ENCODE measurements around the gene PLA2G1B.
"Not testable (repeated sequence)": the region's sequence is repeated elsewhere in the genome, so short reads cannot be mapped to it uniquely, and the experiment has no call there.

PLA2G1B gene

DNA sequence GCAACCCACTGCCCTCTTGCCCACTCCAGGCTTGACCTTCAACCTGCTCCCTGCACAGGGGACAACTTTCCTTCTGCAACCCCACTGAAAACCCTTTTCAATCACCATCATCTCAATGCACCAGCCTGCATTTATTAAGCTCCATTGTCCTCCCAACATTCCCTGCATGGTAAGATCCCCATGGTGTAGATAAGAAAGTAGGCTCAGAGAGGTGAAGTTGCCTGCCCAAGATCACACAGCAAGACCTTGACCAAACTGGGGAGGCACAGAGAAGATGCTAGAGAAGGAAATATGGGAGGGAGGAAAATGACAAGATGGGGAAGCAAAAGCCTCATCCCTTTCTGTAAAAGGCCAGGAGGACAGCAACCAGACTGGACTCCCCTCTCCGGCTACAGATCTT, 31.5 kb upstream of the PLA2G1B start:
- no peak for DNase-seq (ENCODE audit: low read depth in 4 of 4, low spot score in 1 of 4)

GRCh38 chr12:120358412-120359100, 31.0 kb upstream of the PLA2G1B start:
- no peak for DNase-seq (ENCODE audit: low read depth in 4 of 4, low spot score in 1 of 4)

- DNase-seq (ENCODE audit: low read depth in 4 of 4, low spot score in 1 of 4), result no peak
These were observed 29.5 kb upstream of the PLA2G1B start for GRCh38 chr12:120357104-120357503.

- DNase-seq (ENCODE audit: low read depth in 4 of 4, low spot score in 1 of 4), result peak; percentile 50 to 66 (median 58)
These were observed 29.0 kb upstream of the PLA2G1B start for GRCh38 chr12:120356567-120357030.

GRCh38 chr12:120353556-120354317, 26.2 kb upstream of the PLA2G1B start:
- DNase-seq (ENCODE audit: low read depth in 4 of 4, low spot score in 1 of 4), result no peak

DNA sequence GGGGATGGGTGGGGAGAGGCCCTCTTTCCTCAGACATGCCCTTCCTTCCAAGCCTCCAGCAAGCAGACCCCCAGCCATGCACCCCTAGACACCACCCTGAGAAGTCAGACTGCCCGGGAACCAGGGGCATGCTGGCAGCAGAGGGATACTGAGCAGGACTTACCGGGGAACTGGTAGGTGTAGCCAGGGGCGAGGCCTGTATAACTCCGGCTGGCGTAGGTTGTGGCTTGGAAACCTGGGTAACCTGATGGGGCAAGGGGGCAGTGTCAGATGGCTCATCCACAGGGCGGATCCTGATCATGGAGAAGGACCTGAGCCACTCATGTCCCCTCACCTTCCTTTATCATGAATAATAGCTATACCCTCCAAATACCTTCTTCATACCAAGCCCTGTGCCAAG, 25.6 kb upstream of the PLA2G1B start:
- DNase-seq (ENCODE audit: low read depth in 4 of 4, low spot score in 1 of 4), result no peak

DNA sequence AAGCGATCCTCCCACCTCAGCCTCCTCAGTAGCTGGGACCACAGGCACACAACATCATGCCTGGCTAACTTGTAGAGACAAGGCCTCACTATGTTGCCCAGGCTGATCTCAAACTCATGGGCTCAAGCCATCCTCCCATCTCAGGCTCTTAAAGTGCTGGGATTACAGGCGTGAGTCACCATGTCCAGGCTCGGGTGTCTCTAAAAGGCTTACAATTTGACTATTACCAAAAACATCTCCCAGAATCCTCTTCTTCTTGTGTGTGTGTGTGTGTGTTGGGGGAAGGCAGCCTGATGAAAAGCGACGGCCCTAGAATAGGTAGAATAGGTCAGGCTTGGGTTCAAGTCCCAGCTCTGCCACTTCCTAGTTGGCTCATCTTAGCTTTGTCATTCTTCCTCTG, 24.5 kb upstream of the PLA2G1B start:
- DNase-seq (ENCODE audit: low read depth in 4 of 4, low spot score in 1 of 4), result no peak

- no peak for DNase-seq (ENCODE audit: low read depth in 4 of 4, low spot score in 1 of 4)
These were observed 23.2 kb upstream of the PLA2G1B start for GRCh38 chr12:120350576-120351350.

DNA sequence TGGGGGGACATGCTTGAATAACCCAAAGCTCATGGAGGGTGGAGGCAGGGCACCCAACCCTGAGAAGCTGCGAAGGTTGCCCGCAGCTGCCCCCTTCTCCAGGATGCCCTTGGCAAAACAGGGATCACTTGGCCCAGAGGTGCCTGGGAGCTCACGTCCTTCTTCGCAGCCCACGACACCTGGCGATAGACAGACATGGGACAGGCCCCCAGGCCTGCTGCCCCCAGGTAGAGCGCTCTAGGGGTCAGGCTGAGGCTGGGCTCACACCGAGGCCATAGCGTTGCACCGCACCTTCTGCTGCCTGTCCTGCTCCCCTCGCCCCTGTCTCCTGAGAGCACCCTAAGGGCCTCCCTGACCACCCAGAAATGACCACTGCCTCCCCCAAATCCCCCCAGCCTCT, 20.2 kb upstream of the PLA2G1B start:
- no peak for DNase-seq (ENCODE audit: low read depth in 4 of 4, low spot score in 1 of 4)

DNA sequence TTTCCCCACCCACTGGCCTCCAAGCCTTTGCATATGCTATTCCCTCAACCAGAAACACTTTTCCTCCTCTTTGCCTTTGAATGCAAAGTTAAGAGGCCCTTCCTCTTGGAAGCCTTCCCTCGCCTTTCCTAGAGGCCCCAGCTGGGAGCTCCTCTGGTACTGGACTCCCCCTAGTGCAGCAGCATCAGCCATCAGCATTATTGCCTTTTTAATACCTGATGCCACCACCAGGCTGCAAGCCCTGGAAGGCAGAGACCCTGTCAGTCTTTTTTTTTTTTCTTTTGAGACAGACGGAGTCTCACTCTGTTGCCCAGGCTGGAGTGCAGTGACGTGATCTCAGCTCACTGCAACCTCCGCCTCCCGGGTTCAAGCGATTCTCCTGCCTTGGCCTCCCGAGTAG, 19.1 kb upstream of the PLA2G1B start:
- DNase-seq (ENCODE audit: low read depth in 4 of 4, low spot score in 1 of 4), result no peak

DNA sequence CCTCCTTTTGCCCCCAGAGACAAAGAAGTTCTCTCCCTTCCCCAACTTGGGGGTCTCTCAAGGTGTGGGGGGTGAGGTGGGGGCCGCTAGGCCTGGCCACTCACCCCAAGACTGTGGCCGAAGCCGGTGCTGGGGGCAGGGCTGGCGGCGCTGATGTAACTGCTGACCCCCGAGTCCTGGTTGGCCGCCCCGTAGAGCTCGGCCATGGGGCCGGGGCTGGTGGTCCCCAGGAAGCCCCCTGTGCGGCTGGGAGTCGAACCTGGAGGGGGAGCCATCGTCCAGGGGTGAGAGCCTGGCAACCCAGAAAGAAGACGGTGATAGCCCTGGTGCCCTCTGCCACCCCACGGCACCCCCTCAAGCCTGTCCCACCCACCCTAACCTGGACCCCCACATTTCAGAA, 18.5 kb upstream of the PLA2G1B start:
- DNase-seq (ENCODE audit: low read depth in 4 of 4, low spot score in 1 of 4), result no peak

- DNase-seq (ENCODE audit: low read depth in 4 of 4, low spot score in 1 of 4), result no peak
These were observed 16.1 kb upstream of the PLA2G1B start for GRCh38 chr12:120343692-120344091.

- no peak for DNase-seq (ENCODE audit: low read depth in 4 of 4, low spot score in 1 of 4)
These were observed 15.5 kb upstream of the PLA2G1B start for GRCh38 chr12:120343039-120343537.

DNA sequence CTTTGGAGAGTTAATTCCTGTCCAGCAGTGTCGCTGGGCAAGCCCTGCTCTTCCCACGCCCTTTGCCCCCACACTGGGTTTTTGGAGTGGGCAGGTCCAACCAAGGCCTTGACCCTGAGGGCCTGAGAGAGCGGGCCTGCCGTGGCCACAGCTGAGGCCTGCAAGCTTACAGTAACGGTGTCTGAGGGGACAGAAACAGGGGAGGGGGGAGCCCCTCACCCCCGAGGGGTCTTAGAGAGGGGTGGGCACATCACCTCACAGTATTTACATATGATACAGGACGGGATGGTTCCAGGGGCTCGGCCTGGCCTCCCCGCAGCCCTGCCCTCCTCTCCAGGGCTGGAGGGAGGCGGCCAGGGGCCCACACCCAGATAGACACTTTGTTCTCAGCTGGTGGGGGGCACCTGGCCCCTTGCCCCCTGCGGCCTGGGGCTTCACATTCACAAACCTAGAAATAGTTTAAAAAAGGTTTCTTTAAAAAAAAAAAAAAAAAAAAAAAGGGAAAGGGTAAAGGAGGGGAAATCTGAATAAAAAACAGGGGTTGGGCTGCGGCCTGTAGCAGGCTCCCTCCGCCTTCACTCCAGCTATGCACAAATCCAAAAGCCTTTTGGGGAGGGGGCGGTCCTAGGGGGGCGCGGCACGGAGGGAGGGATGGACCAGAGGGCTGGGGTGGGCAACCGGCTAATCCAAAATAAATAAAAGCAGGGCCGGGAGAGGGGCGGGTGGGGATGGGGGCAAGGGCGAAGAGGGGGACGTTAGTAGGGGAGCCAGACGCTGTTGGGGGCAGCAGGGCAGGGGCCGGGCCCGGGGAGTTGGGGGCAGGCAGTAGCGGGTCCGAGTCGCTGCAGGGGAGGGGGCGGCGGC, 14.8 kb upstream of the PLA2G1B start:
- DNase-seq (ENCODE audit: low read depth in 4 of 4, low spot score in 1 of 4), result no peak

DNA sequence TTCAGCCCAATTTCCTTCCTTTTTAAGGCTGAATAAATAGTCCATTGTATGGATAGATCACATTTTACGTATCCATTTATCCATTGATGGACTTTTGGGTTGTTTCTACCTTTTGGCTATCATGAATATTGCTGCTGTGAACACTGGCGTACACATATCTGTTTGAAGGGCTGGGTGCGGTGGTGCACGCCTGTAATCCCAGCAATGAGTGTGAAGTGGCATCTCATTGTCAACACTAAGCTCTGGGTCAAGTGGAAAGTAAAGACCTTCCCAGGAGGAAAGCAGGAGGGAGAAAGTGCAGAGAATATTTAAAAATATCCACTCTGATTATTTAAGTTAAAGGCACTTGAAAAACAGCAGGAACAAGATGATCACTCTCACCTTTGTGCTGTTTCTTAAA, 11.7 kb upstream of the PLA2G1B start:
- no peak for DNase-seq (ENCODE audit: low read depth in 4 of 4, low spot score in 1 of 4)

DNA sequence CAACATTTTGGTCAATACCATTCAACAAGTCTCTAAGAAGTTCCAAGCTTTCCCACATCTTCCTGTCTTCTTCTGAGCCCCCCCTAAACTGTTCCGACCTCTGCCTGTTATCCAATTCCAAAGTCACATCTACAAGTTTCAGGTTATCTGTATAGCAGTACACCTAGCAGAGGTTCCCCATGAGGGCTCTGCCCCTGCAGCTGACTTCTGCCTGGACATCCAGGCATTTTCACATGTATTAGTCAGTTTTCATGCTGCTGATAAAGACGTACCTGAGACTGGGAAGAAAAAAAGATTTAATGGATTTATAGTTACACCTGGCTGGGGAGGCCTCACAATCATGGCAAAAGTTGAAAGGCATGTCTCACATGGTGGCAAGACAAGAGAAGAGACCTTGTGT, 10.2 kb upstream of the PLA2G1B start:
- no peak for DNase-seq (ENCODE audit: low read depth in 4 of 4, low spot score in 1 of 4)

DNA sequence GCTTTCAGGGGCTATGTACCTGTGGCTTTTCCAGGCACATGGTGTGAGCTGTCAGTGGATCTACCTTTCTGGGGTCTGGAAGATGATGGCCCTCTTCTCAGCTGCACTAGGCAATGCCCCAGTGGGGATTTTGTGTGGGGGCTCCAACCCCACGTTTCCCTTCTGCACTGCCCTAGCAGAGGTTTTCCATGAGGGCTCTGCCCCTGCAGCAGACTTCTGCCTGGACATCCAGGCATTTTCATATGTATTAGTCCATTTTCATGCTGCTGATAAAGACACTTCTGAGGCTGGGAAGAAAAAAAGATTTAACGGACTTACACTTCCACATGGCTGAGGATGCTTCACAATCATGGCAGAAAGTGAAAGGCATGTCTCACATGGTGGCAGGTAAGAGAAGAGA, 8.8 kb upstream of the PLA2G1B start:
- DNase-seq (ENCODE audit: low read depth in 4 of 4, low spot score in 1 of 4), result not testable (repeated sequence)

- peak in 1 of 4 experiments; percentile 20 for DNase-seq (ENCODE audit: low read depth in 4 of 4, low spot score in 1 of 4)
These were observed 7.9 kb upstream of the PLA2G1B start for GRCh38 chr12:120335447-120335846.

GRCh38 chr12:120332523-120332922, 4.9 kb upstream of the PLA2G1B start:
- DNase-seq (ENCODE audit: low read depth in 4 of 4, low spot score in 1 of 4), result no peak

GRCh38 chr12:120332041-120332440, 4.5 kb upstream of the PLA2G1B start:
- no peak for DNase-seq (ENCODE audit: low read depth in 4 of 4, low spot score in 1 of 4)

DNA sequence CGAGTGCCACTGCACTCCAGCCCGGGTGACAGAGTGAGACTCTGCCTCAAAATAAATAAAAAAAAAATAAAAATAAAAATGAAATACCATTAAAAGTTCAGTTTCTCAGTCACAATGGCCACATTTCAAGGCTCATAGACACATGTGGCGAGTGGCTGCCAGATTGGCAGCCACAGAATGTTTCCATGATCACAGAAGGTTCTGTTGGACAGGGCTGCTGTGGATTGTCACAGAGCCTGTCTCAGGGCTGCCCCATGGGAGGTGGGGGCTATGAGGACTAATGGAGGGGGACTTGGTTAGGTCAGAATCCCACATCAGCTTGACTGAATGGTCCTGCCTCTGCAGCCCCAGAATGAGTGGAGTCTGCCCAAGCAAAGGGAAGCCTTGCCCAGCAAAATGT, 3.8 kb upstream of the PLA2G1B start:
- DNase-seq (ENCODE audit: low read depth in 4 of 4, low spot score in 1 of 4), result no peak

Data from stimulated activated CD4-positive, alpha-beta T cell treated with anti-CD3 and anti-CD28 coated beads, Interleukin-1b, Interleukin-23, amount 100 ng/mL, for 24 hours (primary cell).